Spleen (tissue), 11 donors: ENCODE results near the gene ATXN1. TPM values are rescaled to one million over a fixed set of nuclear protein-coding genes. Genes with fewer than 3 reads are reported as not detected.

Source experiments
- DNase-seq: peaks from one replicate; pipeline ENCODE4 v3.0.0-alpha.2; 2020
- H3K27ac ChIP-seq, 8 donors: fragments of 200-600 bp; sonication (generic) in 7 of 8; 1 replicate in 4 of 8; 2 replicates in 4 of 8; pipeline versions ENCODE4 v1.5.0 to v1.8.0; 2016 to 2021; ENCODE audit warnings: inconsistent platforms in 4 of 8, mild to moderate bottlenecking in 4 of 8, moderate library complexity in 1 of 8
- H3K27me3 ChIP-seq, 7 donors: fragments of 200-600 bp; sonication (generic) in 6 of 7; replicated peaks in 1 of 7; 1 replicate in 4 of 7; 2 replicates in 3 of 7; pipeline versions ENCODE4 v1.5.0 to v1.8.0; 2016 to 2021; ENCODE audit warnings: inconsistent platforms in 3 of 7, mild to moderate bottlenecking in 1 of 7
- H3K36me3 ChIP-seq, 6 donors: fragments of 200-600 bp; sonication (generic) in 5 of 6; 1 replicate in 4 of 6; 2 replicates in 2 of 6; pipeline versions ENCODE4 v1.5.0 to v1.8.0; 2016 to 2021; ENCODE audit warnings: inconsistent platforms in 2 of 6
- H3K4me1 ChIP-seq, 6 donors: fragments of 200-600 bp; sonication (generic) in 5 of 6; 1 replicate in 3 of 6; 2 replicates in 3 of 6; pipeline versions ENCODE4 v1.5.0 to v1.8.0; 2016 to 2021; ENCODE audit warnings: inconsistent platforms in 3 of 6
- H3K4me3 ChIP-seq, 8 donors: fragments of 200-600 bp; sonication (generic) in 7 of 8; 1 replicate in 4 of 8; 2 replicates in 4 of 8; pipeline versions ENCODE4 v1.5.0 to v1.8.0; 2016 to 2021; ENCODE audit warnings: inconsistent platforms in 4 of 8, mild to moderate bottlenecking in 4 of 8, moderate library complexity in 2 of 8
- H3K9me3 ChIP-seq, 8 donors: fragments of 200-600 bp; sonication (generic) in 7 of 8; 1 replicate in 4 of 8; 2 replicates in 4 of 8; pipeline versions ENCODE4 v1.5.0 to v1.8.0; 2016 to 2021; ENCODE audit warnings: inconsistent platforms in 4 of 8
- POLR2A ChIP-seq, 3 donors: fragments of 450-650 bp; IDR thresholded peaks; one replicate each; pipeline ENCODE4 v1.5.1; 2017; ENCODE audit warnings: antibody characterized with exemption in 3 of 3, mild to moderate bottlenecking in 1 of 3
- POLR2AphosphoS5 ChIP-seq, 3 donors: sonication (generic); formaldehyde crosslinking; IDR thresholded peaks; one replicate each; pipeline ENCODE4 v1.5.1; 2017; ENCODE audit warnings: antibody characterized with exemption in 3 of 3
- WGBS, 5 donors: extraction: QIAGEN DNeasy Blood & Tissue Kit in 3 of 5; methylation state at CpG; one replicate each; pipeline versions ENCODE4 v1.1.5 to v1.1.7; 2013 to 2018; 5-methylcytosine and 5-hydroxymethylcytosine counted together
- intact Hi-C: fragments of 100-400 bp; cut with DNase I; formaldehyde crosslinking; loops from one replicate; pipeline ENCODE4 v1.15.0; 2023; ENCODE audit warnings: low total_unique reads
- polyA plus RNA-seq, 3 donors: library from polyadenylated mRNA; stranded (reverse); fragments of 200-250 nt; gene quantifications; one replicate each; pipeline ENCODE4 v1.2.1, GENCODE V29; 2013
- total RNA-seq, 7 donors: library from RNA; depleted of rRNA in 3 of 7; stranded (reverse); fragments of >200 nt in 3 of 7; fragmentation: NEBNext Ultra II Directional in 4 of 7; extraction: Animal tissue kit (Norgen Biotek cat#: 25700) in 4 of 7; gene quantifications; one replicate each; pipeline versions ENCODE4 v1.1.0 to v1.2.1, GENCODE V29; 2016 to 2021
- TF ChIP-seq, protein P1 (sequence below), 11 experiments: fragments of 200-600 bp in 7 of 11; fragments of 450-650 bp in 4 of 11; sonication (generic) in 4 of 11; IDR thresholded peaks in 8 of 11; conservative IDR thresholded peaks in 3 of 11; 1 replicate in 7 of 11; 2 replicates in 4 of 11; pipeline versions ENCODE4 v1.4.0 to v1.8.0; 2016 to 2021; ENCODE audit warnings: antibody characterized with exemption in 11 of 11, inconsistent platforms in 4 of 11, mild to moderate bottlenecking in 1 of 11
- donor health status: healthy with polysubstance abuse.
- donor health status: DM: no; HTN: no; CAD: no; lungs with moderate emphysema.
- donor health status: DM: no; HTN: no; CAD: no.
- donor health status: Bipolar disorder and iron deficiency.
- donor health status: healthy.
- donor health status: DM: no; HTN: no; CAD: no.
- donor health status: DM: yes; HTN: yes; CAD: no.

Gene ATXN1
- total and polyA plus RNA-seq, 10 donors = 3.5 to 123 (median 73.9) TPM

DNA sequence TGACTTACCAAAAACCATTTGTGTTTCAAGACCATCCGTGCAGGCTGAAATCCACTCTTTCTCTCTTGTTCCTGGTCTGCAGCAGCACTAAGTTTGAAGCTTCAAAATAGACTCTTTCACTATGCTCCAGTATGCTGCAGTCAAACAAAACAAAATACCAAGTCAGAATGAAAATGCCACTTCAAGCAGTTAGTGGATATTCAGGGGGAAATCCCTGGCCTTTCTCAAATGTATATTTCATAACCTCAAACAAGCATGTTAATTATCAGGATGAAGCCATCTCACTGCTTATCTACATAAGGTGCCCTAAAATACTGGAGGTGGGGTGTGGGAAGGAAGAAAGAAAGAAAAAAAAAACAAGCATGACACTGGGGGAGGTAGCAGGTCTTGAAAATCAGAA is 103.5 kb downstream of the ATXN1 start:
- intact Hi-C loops = no loop called here
- Histone ChIP-seq H3K27ac (peak overlapping the region in 3 of 8 donors; percentile 42 to 62 (median 60)), H3K9me3 (peaks cover 0 to 13% (median 12%) of the 10 kb centered on the region in 8 donors), H3K27me3 (no peaks in the 10 kb centered on the region), H3K4me3 (no peak overlapping the region), H3K36me3 (peaks cover 0 to 55% (median 5%) of the 10 kb centered on the region in 6 donors), H3K4me1 (peaks cover 5 to 69% (median 46%) of the 10 kb centered on the region in 6 donors)
- DNase-seq = no peak
- WGBS, 5 donors = 57 to 71% (median 67%) methylated on average over 1 of the region's 1 CpG
- TF ChIP-seq, protein P1, sequence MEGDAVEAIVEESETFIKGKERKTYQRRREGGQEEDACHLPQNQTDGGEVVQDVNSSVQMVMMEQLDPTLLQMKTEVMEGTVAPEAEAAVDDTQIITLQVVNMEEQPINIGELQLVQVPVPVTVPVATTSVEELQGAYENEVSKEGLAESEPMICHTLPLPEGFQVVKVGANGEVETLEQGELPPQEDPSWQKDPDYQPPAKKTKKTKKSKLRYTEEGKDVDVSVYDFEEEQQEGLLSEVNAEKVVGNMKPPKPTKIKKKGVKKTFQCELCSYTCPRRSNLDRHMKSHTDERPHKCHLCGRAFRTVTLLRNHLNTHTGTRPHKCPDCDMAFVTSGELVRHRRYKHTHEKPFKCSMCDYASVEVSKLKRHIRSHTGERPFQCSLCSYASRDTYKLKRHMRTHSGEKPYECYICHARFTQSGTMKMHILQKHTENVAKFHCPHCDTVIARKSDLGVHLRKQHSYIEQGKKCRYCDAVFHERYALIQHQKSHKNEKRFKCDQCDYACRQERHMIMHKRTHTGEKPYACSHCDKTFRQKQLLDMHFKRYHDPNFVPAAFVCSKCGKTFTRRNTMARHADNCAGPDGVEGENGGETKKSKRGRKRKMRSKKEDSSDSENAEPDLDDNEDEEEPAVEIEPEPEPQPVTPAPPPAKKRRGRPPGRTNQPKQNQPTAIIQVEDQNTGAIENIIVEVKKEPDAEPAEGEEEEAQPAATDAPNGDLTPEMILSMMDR (IDR thresholded peaks at IDR 0.05 in 8 of 11, conservative IDR thresholded peaks at IDR 0.05 in 3 of 11) = no peak
- no peak for TF ChIP-seq POLR2AphosphoS5 (IDR thresholded peaks at IDR 0.05)
- TF ChIP-seq POLR2A (IDR thresholded peaks at IDR 0.05) = no peak

DNA sequence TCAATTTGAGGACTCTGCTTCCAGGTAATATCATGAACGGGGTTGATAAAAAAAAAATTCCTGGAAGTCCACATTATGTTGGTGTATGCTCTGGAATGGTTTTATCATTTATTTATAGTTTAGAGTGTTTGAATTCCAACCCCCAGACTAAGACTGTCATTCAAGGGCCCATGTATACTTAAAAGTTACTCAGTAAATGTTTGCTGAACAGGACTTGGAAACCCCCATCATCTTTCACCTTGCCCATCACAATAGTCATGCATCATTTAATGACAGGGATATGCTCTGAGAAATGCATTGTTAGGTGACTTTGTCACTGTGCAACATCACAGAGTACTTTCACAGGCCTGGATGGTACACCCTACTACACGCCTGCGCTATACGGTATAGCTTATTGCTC is 104.8 kb downstream of the ATXN1 start:
- Histone ChIP-seq H3K27ac (no peak overlapping the region), H3K4me1 (peaks cover 5 to 82% (median 52%) of the 10 kb centered on the region in 6 donors), H3K36me3 (peaks cover 0 to 64% (median 5%) of the 10 kb centered on the region in 6 donors), H3K9me3 (peaks cover 0 to 4% (median 2%) of the 10 kb centered on the region in 8 donors), H3K27me3 (no peaks in the 10 kb centered on the region), H3K4me3 (no peak overlapping the region)
- intact Hi-C loops = no loop called here
- no peak for DNase-seq
- WGBS, 5 donors = 93 to 98% (median 98%) methylated on average over 4 of the region's 4 CpGs
- no peak for TF ChIP-seq POLR2AphosphoS5 (IDR thresholded peaks at IDR 0.05)
- TF ChIP-seq, protein P1 (IDR thresholded peaks at IDR 0.05 in 8 of 11, conservative IDR thresholded peaks at IDR 0.05 in 3 of 11) = no peak
- TF ChIP-seq POLR2A (IDR thresholded peaks at IDR 0.05) = no peak

DNA sequence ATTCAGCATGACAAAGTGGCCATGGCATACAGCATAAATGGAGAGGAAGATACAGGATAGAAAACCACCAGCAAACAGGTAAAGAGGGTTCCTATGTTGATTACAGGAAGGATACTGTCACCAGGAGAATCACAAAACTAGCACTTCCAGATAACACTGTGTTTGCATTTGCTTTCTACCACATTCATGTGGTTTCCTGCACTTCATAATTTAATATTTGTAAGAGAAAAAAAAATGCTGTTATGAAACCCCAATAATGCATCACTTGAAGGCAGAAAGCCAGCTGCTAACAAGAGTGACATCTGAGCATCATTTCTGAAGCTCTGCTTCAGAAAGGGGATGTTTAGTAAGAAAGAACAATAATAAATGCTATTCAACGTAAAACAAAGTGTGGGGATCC is 106.6 kb downstream of the ATXN1 start:
- no peak for TF ChIP-seq POLR2AphosphoS5 (IDR thresholded peaks at IDR 0.05)
- TF ChIP-seq POLR2A (IDR thresholded peaks at IDR 0.05) = no peak
- Histone ChIP-seq H3K36me3 (peaks cover 0 to 75% (median 5%) of the 10 kb centered on the region in 6 donors), H3K27me3 (no peaks in the 10 kb centered on the region), H3K27ac (peak overlapping the region in 4 of 8 donors; percentile 46 to 77 (median 63)), H3K9me3 (no peaks in the 10 kb centered on the region), H3K4me3 (no peak overlapping the region), H3K4me1 (peaks cover 2 to 76% (median 45%) of the 10 kb centered on the region in 6 donors)
- intact Hi-C loops = no loop called here
- DNase-seq = no peak
- 66 to 81% (median 74%) methylated on average over 1 of the region's 1 CpG for WGBS, 5 donors

DNA sequence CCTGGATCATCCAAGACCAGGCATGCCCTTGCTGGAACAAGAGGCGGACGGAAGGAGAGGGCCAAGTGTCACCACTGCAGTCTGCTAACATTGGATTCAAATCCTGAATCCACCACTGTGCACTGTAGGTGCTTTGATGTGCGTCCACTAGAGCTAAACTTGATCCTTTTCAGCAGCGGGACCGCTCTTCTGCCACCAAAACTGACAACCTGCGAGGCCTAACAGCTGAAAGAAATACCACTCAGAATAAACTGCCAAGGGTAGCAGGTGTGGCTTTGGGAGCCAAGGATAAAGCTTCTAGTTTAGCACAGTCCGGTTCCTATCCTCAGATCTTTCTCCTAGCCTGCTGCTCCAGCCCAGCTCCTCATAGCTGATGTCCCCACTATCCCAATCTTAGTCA is 108.0 kb downstream of the ATXN1 start:
- TF ChIP-seq POLR2A (IDR thresholded peaks at IDR 0.05) (no peak), POLR2AphosphoS5 (IDR thresholded peaks at IDR 0.05) (no peak)
- TF ChIP-seq, protein P1 (IDR thresholded peaks at IDR 0.05 in 8 of 11, conservative IDR thresholded peaks at IDR 0.05 in 3 of 11) = no peak
- Histone ChIP-seq H3K27me3 (no peaks in the 10 kb centered on the region), H3K27ac (peak overlapping the region in 1 of 8 donors; percentile 79), H3K9me3 (no peaks in the 10 kb centered on the region), H3K4me1 (peaks cover 0 to 64% (median 33%) of the 10 kb centered on the region in 6 donors), H3K36me3 (peaks cover 0 to 75% (median 5%) of the 10 kb centered on the region in 6 donors), H3K4me3 (no peak overlapping the region)
- WGBS, 5 donors = 89 to 99% (median 98%) methylated on average over 5 to 7 of the region's 7 CpGs
- intact Hi-C loops = no loop called here
- no peak for DNase-seq
